ENCODE data around the gene CLDN18. TPM values are rescaled to one million over a fixed set of nuclear protein-coding genes. Genes with fewer than 3 reads are reported as not detected.
A peak's percentile ranks its signal among the peaks of the same experiment; 100 is the strongest.

CLDN18 gene
- total and polyA plus RNA-seq, 9 of the 15 experiments (the other 6 are each of a cell fraction or from before 2014, with no cell fraction given): 0.11 TPM; not detected in 8

DNA sequence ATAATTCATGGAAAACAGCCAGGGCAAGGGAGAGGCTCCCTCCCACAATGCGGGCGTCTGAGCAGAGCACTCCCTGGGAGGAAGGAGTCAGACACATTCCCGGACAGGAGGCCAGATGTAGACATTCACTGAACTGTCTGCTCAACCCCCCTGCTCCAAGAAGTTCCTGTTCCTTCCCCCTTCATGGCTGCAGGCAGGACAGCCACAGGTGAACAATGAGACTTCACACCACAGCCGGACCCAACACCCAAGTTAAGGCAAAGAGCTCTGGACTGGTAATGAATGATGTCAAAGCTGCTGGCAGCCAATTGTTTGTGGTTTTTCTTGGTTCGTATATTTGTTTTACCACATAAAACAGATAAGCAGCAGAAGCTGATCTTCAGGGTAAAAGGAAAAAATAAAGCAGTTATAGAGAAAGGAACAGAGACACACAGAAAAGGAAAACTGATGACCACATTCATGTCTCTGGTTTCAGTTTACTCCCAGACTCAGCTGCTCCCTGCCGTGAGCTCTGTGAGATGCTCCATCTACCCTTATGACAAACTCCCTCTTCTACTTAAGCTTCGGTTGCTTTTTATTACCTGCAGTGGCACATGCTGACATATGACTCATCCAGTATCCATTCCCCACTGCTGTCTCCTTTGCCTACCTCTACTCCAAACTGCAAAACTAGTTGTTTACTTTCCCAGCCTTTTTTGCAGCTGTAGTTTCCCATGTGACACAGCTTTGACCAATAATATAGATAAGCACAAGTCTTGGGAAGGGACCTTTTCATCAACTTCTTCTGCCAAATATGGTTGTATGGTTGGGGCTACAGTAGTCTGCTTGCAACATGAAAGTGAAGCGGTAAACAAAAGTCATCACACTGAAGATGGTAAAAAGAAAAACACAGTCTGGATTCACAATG is 72.4 kb downstream of the CLDN18 start (continued):
- TF ChIP-seq, protein P1, sequence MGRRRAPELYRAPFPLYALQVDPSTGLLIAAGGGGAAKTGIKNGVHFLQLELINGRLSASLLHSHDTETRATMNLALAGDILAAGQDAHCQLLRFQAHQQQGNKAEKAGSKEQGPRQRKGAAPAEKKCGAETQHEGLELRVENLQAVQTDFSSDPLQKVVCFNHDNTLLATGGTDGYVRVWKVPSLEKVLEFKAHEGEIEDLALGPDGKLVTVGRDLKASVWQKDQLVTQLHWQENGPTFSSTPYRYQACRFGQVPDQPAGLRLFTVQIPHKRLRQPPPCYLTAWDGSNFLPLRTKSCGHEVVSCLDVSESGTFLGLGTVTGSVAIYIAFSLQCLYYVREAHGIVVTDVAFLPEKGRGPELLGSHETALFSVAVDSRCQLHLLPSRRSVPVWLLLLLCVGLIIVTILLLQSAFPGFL (CRISPR knock-in tag; IDR thresholded peaks at IDR 0.05): no peak
- TF ChIP-seq, protein P2, sequence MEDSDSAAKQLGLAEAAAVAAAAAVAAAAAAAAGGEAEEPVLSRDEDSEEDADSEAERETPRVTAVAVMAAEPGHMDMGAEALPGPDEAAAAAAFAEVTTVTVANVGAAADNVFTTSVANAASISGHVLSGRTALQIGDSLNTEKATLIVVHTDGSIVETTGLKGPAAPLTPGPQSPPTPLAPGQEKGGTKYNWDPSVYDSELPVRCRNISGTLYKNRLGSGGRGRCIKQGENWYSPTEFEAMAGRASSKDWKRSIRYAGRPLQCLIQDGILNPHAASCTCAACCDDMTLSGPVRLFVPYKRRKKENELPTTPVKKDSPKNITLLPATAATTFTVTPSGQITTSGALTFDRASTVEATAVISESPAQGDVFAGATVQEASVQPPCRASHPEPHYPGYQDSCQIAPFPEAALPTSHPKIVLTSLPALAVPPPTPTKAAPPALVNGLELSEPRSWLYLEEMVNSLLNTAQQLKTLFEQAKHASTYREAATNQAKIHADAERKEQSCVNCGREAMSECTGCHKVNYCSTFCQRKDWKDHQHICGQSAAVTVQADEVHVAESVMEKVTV (CRISPR knock-in tag; IDR thresholded peaks at IDR 0.05): no peak
- TF ChIP-seq HDAC1 (IDR thresholded peaks at IDR 0.05) (no peak), ZKSCAN1 (IDR thresholded peaks at IDR 0.05; ENCODE audit: low read depth, low read length) (no peak), ZNF146 (CRISPR knock-in tag; IDR thresholded peaks at IDR 0.05; ENCODE audit: unreplicated experiment) (no peak), ZNF253 (CRISPR knock-in tag; conservative IDR thresholded peaks at IDR 0.05) (no peak), JUND (IDR thresholded peaks at IDR 0.05; ENCODE audit: borderline replicate concordance, low read depth, low read length) (peak; percentile 40; the same call in 1 of the 2 replicates), JUND (tag; IDR thresholded peaks at IDR 0.05; ENCODE audit: borderline replicate concordance, low read depth, low read length) (peak; percentile 63; the same call in 2 of the 3 replicates), ZNF217 (CRISPR knock-in tag; IDR thresholded peaks at IDR 0.05) (no peak), FOXK2 (conservative IDR thresholded peaks at IDR 0.05 in 1 of 2, IDR thresholded peaks at IDR 0.05 in 1 of 2; ENCODE audit: low read depth in 2 of 2) (peak in 1 of 2 experiments; percentile 18; a peak in 1 of 4 replicates), TBP (optimal IDR thresholded peaks at IDR 0.05; ENCODE audit: low read depth, low read length) (no peak), SIRT6 (IDR thresholded peaks at IDR 0.05; ENCODE audit: low read depth, low read length) (no peak), ZNF695 (CRISPR knock-in tag; IDR thresholded peaks at IDR 0.05) (no peak), ATF1 (CRISPR knock-in tag; IDR thresholded peaks at IDR 0.05) (no peak), ATF1 (tag; IDR thresholded peaks at IDR 0.05) (peak; percentile 55), MEIS2 (IDR thresholded peaks at IDR 0.05; ENCODE audit: partially characterized antibody) (no peak), BCOR (IDR thresholded peaks at IDR 0.05) (no peak), ZNF507 (tag; conservative IDR thresholded peaks at IDR 0.05) (no peak), KDM5B (IDR thresholded peaks at IDR 0.05; ENCODE audit: insufficient replicate concordance, low read depth, low read length) (no peak), ZNF165 (CRISPR knock-in tag; IDR thresholded peaks at IDR 0.05; ENCODE audit: borderline replicate concordance) (no peak)
- TF ChIP-seq, protein P3, sequence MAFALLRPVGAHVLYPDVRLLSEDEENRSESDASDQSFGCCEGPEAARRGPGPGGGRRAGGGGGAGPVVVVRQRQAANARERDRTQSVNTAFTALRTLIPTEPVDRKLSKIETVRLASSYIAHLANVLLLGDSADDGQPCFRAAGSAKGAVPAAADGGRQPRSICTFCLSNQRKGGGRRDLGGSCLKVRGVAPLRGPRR (CRISPR knock-in tag; IDR thresholded peaks at IDR 0.05): no peak
- TF ChIP-seq, protein P4, sequence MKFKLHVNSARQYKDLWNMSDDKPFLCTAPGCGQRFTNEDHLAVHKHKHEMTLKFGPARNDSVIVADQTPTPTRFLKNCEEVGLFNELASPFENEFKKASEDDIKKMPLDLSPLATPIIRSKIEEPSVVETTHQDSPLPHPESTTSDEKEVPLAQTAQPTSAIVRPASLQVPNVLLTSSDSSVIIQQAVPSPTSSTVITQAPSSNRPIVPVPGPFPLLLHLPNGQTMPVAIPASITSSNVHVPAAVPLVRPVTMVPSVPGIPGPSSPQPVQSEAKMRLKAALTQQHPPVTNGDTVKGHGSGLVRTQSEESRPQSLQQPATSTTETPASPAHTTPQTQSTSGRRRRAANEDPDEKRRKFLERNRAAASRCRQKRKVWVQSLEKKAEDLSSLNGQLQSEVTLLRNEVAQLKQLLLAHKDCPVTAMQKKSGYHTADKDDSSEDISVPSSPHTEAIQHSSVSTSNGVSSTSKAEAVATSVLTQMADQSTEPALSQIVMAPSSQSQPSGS (CRISPR knock-in tag; IDR thresholded peaks at IDR 0.05): no peak
- TF ChIP-seq, protein P5, sequence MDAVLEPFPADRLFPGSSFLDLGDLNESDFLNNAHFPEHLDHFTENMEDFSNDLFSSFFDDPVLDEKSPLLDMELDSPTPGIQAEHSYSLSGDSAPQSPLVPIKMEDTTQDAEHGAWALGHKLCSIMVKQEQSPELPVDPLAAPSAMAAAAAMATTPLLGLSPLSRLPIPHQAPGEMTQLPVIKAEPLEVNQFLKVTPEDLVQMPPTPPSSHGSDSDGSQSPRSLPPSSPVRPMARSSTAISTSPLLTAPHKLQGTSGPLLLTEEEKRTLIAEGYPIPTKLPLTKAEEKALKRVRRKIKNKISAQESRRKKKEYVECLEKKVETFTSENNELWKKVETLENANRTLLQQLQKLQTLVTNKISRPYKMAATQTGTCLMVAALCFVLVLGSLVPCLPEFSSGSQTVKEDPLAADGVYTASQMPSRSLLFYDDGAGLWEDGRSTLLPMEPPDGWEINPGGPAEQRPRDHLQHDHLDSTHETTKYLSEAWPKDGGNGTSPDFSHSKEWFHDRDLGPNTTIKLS (IDR thresholded peaks at IDR 0.05; ENCODE audit: borderline replicate concordance, low read depth): no peak
